Endothelial cell of umbilical vein (primary cell): ENCODE data around the gene NPDC1. TPM values are rescaled to one million over a fixed set of nuclear protein-coding genes. Genes with fewer than 3 reads are reported as not detected.

Experiments
- BruUV-seq: library from RNA; stranded (reverse); fragments of 400-500 nt; replicated peaks from 2 replicates; lab custom pipeline; 2021; lab: Mats Ljungman, UMichigan
- CTCF ChIA-PET: fragments of 300-600, 350-600 bp; sonication (Branson Sonifier 250); formaldehyde crosslinking; loops from one replicate; lab custom pipeline; 2021; ENCODE audit warnings: antibody characterized with exemption, inconsistent platforms; lab: Charles Lee
- POLR2A ChIA-PET: fragments of 300-600, 350-600 bp; sonication (Branson Sonifier 250); formaldehyde crosslinking; loops from one replicate; lab custom pipeline; 2021; ENCODE audit warnings: antibody characterized with exemption, inconsistent platforms; lab: Charles Lee
- DNase-seq: peaks from one replicate; pipeline ENCODE4 v3.0.0-alpha.2; 2011; ENCODE audit warnings: low read depth, low spot score
- FAIRE-seq: peaks from 2 replicates; lab custom pipeline; 2011; peaks lifted over from hg19 to GRCh38; lab: Jason Lieb, UNC
- H2AFZ ChIP-seq: 2 replicates; pipeline ENCODE4 v1.6.0; 2012; ENCODE audit warnings: low read depth, low read length, control low read depth, inconsistent platforms
- H3K27ac ChIP-seq: 2 replicates; pipeline ENCODE4 v1.5.1; 2011; ENCODE audit warnings: low read depth, mild to moderate bottlenecking, control low read depth, low read length, moderate library complexity; ENCODE audit not compliant: insufficient read depth
- H3K27me3 ChIP-seq, 2 experiments: 2 replicates each; pipeline versions ENCODE4 v1.6.0 to v1.6.1; 2011; ENCODE audit warnings: low read length in 2 of 2, mixed read lengths in 1 of 2; ENCODE audit not compliant: control insufficient read depth in 2 of 2, insufficient read depth in 2 of 2
- H3K36me3 ChIP-seq, 2 experiments: 2 replicates in 1 of 2; 3 replicates in 1 of 2; pipeline ENCODE4 v1.5.1; 2011; ENCODE audit warnings: low read length in 2 of 2, mild to moderate bottlenecking in 1 of 2, moderate library complexity in 1 of 2; ENCODE audit not compliant: control insufficient read depth in 2 of 2, insufficient read depth in 2 of 2; ENCODE audit errors: extremely low read depth in 1 of 2
- H3K4me1 ChIP-seq: 3 replicates; pipeline ENCODE4 v1.5.1; 2011; ENCODE audit warnings: mild to moderate bottlenecking, low read length; ENCODE audit not compliant: control insufficient read depth, insufficient read depth; ENCODE audit errors: extremely low read depth
- H3K4me2 ChIP-seq: 2 replicates; pipeline ENCODE4 v1.6.1; 2011; ENCODE audit warnings: low read length, control low read depth, mixed read lengths; ENCODE audit not compliant: insufficient read depth
- H3K4me3 ChIP-seq, 3 experiments: fragments of 200-600 bp in 1 of 3; sonication (generic), shearing (Covaris generic) in 1 of 3; replicated peaks in 1 of 3; 2 replicates each; pipeline ENCODE4 v1.5.1; 2011 to 2016; ENCODE audit warnings: control low read depth in 3 of 3, low read length in 3 of 3, mild to moderate bottlenecking in 2 of 3, inconsistent platforms in 1 of 3, low read depth in 1 of 3, moderate library complexity in 1 of 3; ENCODE audit not compliant: insufficient read depth in 1 of 3
- H3K79me2 ChIP-seq: 2 replicates; pipeline ENCODE4 v1.6.0; 2012; ENCODE audit warnings: low read length, inconsistent platforms; ENCODE audit not compliant: control insufficient read depth, insufficient read depth
- H3K9ac ChIP-seq: replicated peaks from 2 replicates; pipeline ENCODE3; 2011; ENCODE audit warnings: low read length, control low read depth; ENCODE audit not compliant: insufficient read depth; ENCODE audit errors: extremely low read depth
- H3K9me1 ChIP-seq: replicated peaks from 3 replicates; pipeline ENCODE4 v1.6.0; 2011; ENCODE audit warnings: mild to moderate bottlenecking, low read length; ENCODE audit not compliant: control insufficient read depth, insufficient read depth; ENCODE audit errors: extremely low read depth
- H3K9me3 ChIP-seq: replicated peaks from 2 replicates; pipeline ENCODE4 v1.5.1; 2012; ENCODE audit warnings: low read length, inconsistent platforms; ENCODE audit not compliant: control insufficient read depth, insufficient read depth
- H4K20me1 ChIP-seq: replicated peaks from 2 replicates; pipeline ENCODE3; 2011; ENCODE audit warnings: mild to moderate bottlenecking, low read length; ENCODE audit not compliant: control insufficient read depth, insufficient read depth; ENCODE audit errors: extremely low read depth
- CTCF ChIP-seq, 2 donors: IDR thresholded peaks; 1 replicate in 1 of 2; 2 replicates in 1 of 2; pipeline ENCODE4 v1.5.1; 2011; ENCODE audit warnings: low read length in 2 of 2, mild to moderate bottlenecking in 2 of 2, moderate library complexity in 2 of 2, control low read depth in 1 of 2, inconsistent platforms in 1 of 2, low read depth in 1 of 2; ENCODE audit not compliant: insufficient read depth in 1 of 2; ENCODE audit errors: extremely low read depth in 1 of 2
- EZH2 ChIP-seq: IDR thresholded peaks from 2 replicates; pipeline ENCODE4 v1.6.1; 2012; ENCODE audit warnings: borderline replicate concordance, low read depth, mild to moderate bottlenecking, moderate library complexity, low read length, inconsistent platforms; ENCODE audit not compliant: severe bottlenecking
- FOS ChIP-seq: IDR thresholded peaks from 2 replicates; pipeline ENCODE4 v1.6.1; 2011; ENCODE audit warnings: mild to moderate bottlenecking, low read length, moderate library complexity, borderline replicate concordance; ENCODE audit not compliant: insufficient read depth
- GATA2 ChIP-seq: IDR thresholded peaks from 2 replicates; pipeline ENCODE4 v1.7.0; 2011; ENCODE audit warnings: low read depth, mild to moderate bottlenecking, moderate library complexity, mixed read lengths, low read length; ENCODE audit not compliant: insufficient read length, insufficient read depth
- JUN ChIP-seq: IDR thresholded peaks from 2 replicates; pipeline ENCODE4 v1.6.1; 2011; ENCODE audit warnings: borderline replicate concordance, low read depth; ENCODE audit not compliant: insufficient read length, insufficient read depth
- MAX ChIP-seq: IDR thresholded peaks from 2 replicates; pipeline ENCODE4 v1.6.1; 2011; ENCODE audit not compliant: insufficient read depth, insufficient read length
- MYC ChIP-seq: IDR thresholded peaks from one replicate; pipeline ENCODE4 v1.6.1; 2011; ENCODE audit warnings: mild to moderate bottlenecking, low read depth, low read length
- POLR2A ChIP-seq: IDR thresholded peaks from 2 replicates; pipeline ENCODE4 v1.6.1; 2012; ENCODE audit warnings: low read depth, mild to moderate bottlenecking, control low read depth, low read length
- POLR2AphosphoS5 ChIP-seq: IDR thresholded peaks from 2 replicates; pipeline ENCODE4 v1.6.1; 2012; ENCODE audit warnings: low read depth, mild to moderate bottlenecking, control low read depth, low read length, moderate library complexity; ENCODE audit not compliant: insufficient read depth
- dilution Hi-C: fragments of 300-500 bp; cut with MboI; formaldehyde crosslinking; loops from one replicate; pipeline ENCODE4 v1.15.0; 2019; ENCODE audit warnings: low sequenced_read_pairs; ENCODE audit not compliant: extremely low pct_ligation_motif_present
- intact Hi-C: fragments of 100-400 bp; cut with micrococcal nuclease; formaldehyde crosslinking; loops from one replicate; pipeline ENCODE4 v1.10.0; 2022
- polyA plus RNA-seq, 4 experiments: library from polyadenylated mRNA; depleted of rRNA in 3 of 4; stranded (reverse) in 3 of 4; unstranded in 1 of 4; fragments of >200 nt; gene quantifications; 2 replicates each; pipeline versions ENCODE4 v1.2.1 to v1.2.3, GENCODE V29; 2011 to 2012; ENCODE audit warnings: missing spikeins in 1 of 4
- total RNA-seq: library from RNA; stranded (reverse); gene quantifications from 2 replicates; pipeline ENCODE4 v1.2.3, GENCODE V29; 2021

NPDC1 gene
- total and polyA plus RNA-seq, 2 donors (not counting 3 experiments of a cell fraction or from before 2014, with no cell fraction given): 115 to 181 TPM

GRCh38 chr9:137000177-137000930 is 45.6 kb downstream of the NPDC1 start:
- H3K36me3 ChIP-seq: no peaks in the 10 kb centered on the region
- FAIRE-seq (peak; percentile 66), DNase-seq (no peak)
- H4K20me1 ChIP-seq: no peaks in the 10 kb centered on the region
- no peak overlapping the region for H3K4me2 ChIP-seq
- no peak overlapping the region for H3K4me3 ChIP-seq
- H3K9me3 ChIP-seq: no peaks in the 10 kb centered on the region
- H3K27ac ChIP-seq: no peak overlapping the region
- no peaks in the 10 kb centered on the region for H3K9me1 ChIP-seq
- peaks cover 24% of the 10 kb centered on the region for H3K4me1 ChIP-seq
- no peak overlapping the region for H3K9ac ChIP-seq
- POLR2A ChIA-PET: no interaction called here
- intact Hi-C loops (no loop called here), dilution Hi-C loops (no loop called here)
- BruUV-seq: no TSS peak
- no peaks in the 10 kb centered on the region for H3K79me2 ChIP-seq
- no peaks in the 10 kb centered on the region for H3K27me3 ChIP-seq
- no peak overlapping the region for H2AFZ ChIP-seq
- CTCF ChIA-PET: interaction anchor here (0.9 to 1.3 kb wide), 2 partner anchors 29 to 36 kb away, joined by 4 read pairs; no protein-coding TSS in a partner anchor
- TF ChIP-seq CTCF (IDR thresholded peaks at IDR 0.05; ENCODE audit: extremely low read depth in 1 of 2, insufficient read depth in 1 of 2, low read depth in 1 of 2, low read length in 2 of 2): no peak
- TF ChIP-seq FOS: no peak
- TF ChIP-seq POLR2A: no peak
- no peak for TF ChIP-seq MAX
- no peak for TF ChIP-seq MYC
- no peak for TF ChIP-seq GATA2
- no peak for TF ChIP-seq JUN
- TF ChIP-seq EZH2: no peak
- TF ChIP-seq POLR2AphosphoS5: no peak
